ENCODE measurements around the gene SYT1. TPM values are rescaled to one million over a fixed set of nuclear protein-coding genes. Genes with fewer than 3 reads are reported as not detected.
"Not testable (repeated sequence)": the region's sequence is repeated elsewhere in the genome, so short reads cannot be mapped to it uniquely, and the experiment has no call there.

Gene SYT1
- total RNA-seq, 1 donor from 2014 or later: 0.30 TPM

DNA sequence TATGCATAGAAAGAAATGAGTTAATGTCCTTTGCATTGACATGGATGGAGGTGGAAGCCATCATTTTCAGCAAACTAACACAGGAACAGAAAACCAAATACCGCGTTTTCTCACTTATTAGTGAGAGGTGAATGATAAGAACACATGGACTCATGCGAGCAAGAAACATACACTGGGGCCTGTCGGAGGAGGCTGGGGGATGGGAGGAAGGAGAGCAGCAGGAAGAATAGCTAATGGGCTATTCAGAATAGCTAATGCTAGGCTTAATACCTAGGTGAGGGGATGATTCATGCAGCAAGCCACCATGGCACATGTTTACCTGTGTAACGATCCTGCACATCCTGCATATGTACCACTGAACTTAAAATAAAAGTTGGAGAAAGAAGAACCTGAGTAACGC, 29.1 kb upstream of the SYT1 start:
- Histone ChIP-seq H3K27ac (replicated peaks) (no peak overlapping the region), H3K27me3 (ENCODE audit: low read depth) (no peaks in the 10 kb centered on the region), H3K4me3 (no peak overlapping the region), H3K9me3 (replicated peaks) (no peaks in the 10 kb centered on the region), H3K36me3 (no peaks in the 10 kb centered on the region), H3K4me1 (no peaks in the 10 kb centered on the region)
- no peak for DNase-seq
- intact Hi-C loops (cut with micrococcal nuclease): no loop called here
- TF ChIP-seq, protein P1, sequence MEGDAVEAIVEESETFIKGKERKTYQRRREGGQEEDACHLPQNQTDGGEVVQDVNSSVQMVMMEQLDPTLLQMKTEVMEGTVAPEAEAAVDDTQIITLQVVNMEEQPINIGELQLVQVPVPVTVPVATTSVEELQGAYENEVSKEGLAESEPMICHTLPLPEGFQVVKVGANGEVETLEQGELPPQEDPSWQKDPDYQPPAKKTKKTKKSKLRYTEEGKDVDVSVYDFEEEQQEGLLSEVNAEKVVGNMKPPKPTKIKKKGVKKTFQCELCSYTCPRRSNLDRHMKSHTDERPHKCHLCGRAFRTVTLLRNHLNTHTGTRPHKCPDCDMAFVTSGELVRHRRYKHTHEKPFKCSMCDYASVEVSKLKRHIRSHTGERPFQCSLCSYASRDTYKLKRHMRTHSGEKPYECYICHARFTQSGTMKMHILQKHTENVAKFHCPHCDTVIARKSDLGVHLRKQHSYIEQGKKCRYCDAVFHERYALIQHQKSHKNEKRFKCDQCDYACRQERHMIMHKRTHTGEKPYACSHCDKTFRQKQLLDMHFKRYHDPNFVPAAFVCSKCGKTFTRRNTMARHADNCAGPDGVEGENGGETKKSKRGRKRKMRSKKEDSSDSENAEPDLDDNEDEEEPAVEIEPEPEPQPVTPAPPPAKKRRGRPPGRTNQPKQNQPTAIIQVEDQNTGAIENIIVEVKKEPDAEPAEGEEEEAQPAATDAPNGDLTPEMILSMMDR (IDR thresholded peaks at IDR 0.05; ENCODE audit: borderline replicate concordance): no peak

DNA sequence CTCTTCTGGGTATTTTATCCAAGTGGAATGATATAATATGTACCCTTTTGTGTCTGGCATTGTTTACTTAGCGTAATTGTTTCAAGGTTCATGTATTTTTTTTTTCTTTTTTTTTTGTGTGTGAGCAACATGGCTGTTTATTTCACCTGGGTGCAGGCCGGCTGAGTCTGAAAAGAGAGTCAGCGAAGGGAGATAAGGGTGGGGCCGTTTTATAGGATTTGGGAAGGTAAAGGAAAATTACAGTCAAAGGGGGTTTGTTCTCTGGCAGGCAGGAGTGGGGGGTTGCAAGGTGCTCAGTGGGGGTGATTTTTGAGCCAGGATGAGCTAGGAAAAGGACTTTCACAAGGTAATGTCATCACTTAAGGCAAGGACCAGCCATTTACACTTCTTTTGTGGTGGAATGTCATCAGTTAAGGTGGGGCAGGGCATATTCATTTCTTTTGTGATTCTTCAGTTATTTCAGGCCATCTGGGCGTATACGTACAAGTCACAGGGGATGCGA, 24.0 kb upstream of the SYT1 start:
- DNase-seq; H3K36me3 ChIP-seq; H3K27me3 ChIP-seq (ENCODE audit: low read depth); H3K4me1 ChIP-seq; H3K4me3 ChIP-seq; intact Hi-C loops (cut with micrococcal nuclease); H3K27ac ChIP-seq (replicated peaks): not testable (repeated sequence)
- peaks cover 16% of the 10 kb centered on the region for H3K9me3 ChIP-seq (replicated peaks)

DNA sequence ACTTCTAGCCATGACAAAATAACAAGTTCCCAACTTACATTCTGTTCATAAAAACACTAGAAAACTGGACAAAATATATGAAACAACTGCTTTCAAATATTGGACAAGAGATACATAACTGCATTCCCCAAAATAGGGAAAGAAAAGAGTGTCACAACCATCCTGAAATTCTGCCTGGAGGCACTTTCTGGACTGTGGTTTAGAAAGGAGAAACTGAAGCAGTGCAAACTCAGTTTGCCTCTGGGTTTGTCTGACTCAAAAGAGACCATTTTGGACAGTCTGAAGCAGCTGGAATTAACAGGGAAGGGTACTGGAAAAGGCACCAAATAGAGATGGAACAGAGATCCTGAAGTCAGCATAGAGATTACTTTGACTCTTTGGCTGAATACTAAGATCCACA, 11.3 kb upstream of the SYT1 start:
- TF ChIP-seq, protein P1 (IDR thresholded peaks at IDR 0.05; ENCODE audit: borderline replicate concordance): no peak
- Histone ChIP-seq H3K4me3 (no peak overlapping the region), H3K27ac (replicated peaks) (no peak overlapping the region), H3K9me3 (replicated peaks) (peaks cover 29% of the 10 kb centered on the region), H3K36me3 (no peaks in the 10 kb centered on the region), H3K27me3 (ENCODE audit: low read depth) (no peaks in the 10 kb centered on the region), H3K4me1 (no peaks in the 10 kb centered on the region)
- no peak for DNase-seq
- intact Hi-C loops (cut with micrococcal nuclease): no loop called here

DNA sequence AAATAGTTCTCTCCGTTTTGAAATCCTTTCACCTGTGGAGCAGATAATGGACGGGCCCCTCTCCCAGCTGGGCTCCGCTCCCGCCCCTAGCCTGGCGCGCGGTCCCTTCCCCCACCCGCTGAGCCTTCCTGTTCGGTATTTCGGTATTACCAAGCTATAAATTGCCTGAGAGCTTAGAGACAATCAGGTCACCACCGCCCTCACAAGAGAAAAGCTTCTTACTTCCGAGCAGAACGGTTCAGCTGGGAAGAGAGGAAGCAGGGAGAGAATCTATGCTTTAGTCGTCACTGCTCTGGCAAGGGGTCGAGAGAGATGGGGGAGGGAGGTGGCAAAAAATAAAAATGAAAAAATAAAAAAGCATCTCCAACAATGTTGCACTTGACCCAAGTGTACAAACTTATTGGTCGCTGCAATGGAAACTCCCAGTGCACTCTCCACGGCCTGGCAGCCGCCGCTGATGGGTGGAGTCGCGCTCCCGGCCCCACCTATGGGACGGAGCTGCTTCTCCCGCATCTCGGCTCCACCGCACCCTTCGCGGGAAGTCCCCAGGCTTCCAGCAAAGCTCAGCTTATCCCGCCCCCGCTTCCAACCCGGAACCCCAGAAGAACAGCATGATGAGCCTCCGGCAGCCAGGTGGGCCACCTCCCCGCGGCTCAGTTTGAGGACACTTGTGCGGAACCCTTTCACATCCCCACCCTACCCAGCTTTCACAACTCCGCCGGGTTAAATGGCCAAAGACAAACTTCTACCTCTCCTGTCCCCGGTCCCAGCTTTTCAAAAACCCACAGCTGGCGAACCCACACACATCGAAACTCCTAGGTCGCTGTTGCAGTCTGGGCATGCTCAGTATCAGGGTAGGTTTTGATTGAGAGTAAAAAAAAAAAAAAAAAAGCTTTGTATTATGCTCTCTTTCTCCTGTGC, 832 bp upstream of the SYT1 start:
- Histone ChIP-seq H3K9me3 (replicated peaks) (no peaks in the 10 kb centered on the region), H3K27ac (replicated peaks) (no peak overlapping the region), H3K4me1 (peaks cover 18% of the 10 kb centered on the region), H3K4me3 (peak overlapping the region; percentile 59), H3K27me3 (ENCODE audit: low read depth) (peaks cover 66% of the 10 kb centered on the region), H3K36me3 (no peaks in the 10 kb centered on the region)
- peak; percentile 14 for DNase-seq
- intact Hi-C loops (cut with micrococcal nuclease): no loop called here
- TF ChIP-seq, protein P1 (IDR thresholded peaks at IDR 0.05; ENCODE audit: borderline replicate concordance): no peak

DNA sequence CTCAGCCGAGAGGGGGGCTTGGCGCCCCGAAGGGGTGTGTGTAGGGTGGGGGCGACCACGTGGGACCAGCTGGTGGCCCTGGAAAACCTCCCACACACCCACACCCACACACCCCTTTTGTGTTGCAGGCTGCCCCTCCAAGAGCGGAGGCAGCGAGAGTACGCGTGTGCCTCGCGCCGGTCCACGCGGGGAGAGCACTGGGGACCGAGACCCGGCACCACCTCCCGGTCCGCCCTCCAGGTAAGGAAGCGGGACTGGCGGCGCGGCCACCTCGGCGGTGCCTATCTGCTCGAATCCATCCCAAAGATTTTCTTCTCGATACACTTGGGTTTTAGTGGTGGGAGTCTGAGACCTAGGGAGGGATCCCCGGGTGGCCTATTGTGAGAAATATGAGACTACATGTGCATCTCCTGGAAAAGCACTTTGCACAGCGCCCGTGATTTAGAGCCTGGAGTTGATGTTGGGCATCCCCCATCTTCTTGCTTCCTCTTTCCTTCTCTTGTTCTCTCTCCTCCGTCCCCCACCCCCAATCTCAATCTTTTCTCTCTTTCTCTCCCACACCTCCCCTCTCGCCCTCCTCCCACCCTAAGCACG, 393 bp downstream of the SYT1 start:
- H3K36me3 ChIP-seq: no peaks in the 10 kb centered on the region
- H3K27ac ChIP-seq (replicated peaks): no peak overlapping the region
- peak overlapping the region; percentile 59 for H3K4me3 ChIP-seq
- DNase-seq: no peak
- TF ChIP-seq, protein P1 (IDR thresholded peaks at IDR 0.05; ENCODE audit: borderline replicate concordance): no peak
- H3K27me3 ChIP-seq (ENCODE audit: low read depth): peaks cover 66% of the 10 kb centered on the region
- peaks cover 18% of the 10 kb centered on the region for H3K4me1 ChIP-seq
- intact Hi-C loops (cut with micrococcal nuclease): no loop called here
- no peaks in the 10 kb centered on the region for H3K9me3 ChIP-seq (replicated peaks)

DNA sequence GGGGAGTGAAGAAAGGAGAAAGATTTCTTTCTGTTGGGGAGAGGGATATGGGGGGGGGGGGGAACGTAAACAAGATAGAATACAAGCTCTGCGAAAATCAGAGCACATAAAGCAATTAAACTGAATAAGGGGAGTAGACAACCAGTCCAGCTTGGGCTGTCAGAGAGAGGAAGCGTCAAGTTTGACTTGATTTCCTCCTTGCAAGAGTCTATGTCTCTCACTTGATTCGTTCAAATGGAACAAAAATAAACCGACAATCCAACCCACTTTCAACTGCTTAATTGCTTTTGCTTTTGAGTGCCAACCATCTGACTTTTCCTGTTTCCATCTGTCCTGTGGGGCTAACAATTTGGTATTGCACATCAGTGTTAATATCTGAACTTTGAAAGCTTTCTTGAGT, 942 bp downstream of the SYT1 start:
- no peak for DNase-seq
- H3K4me3 ChIP-seq: no peak overlapping the region
- TF ChIP-seq, protein P1 (IDR thresholded peaks at IDR 0.05; ENCODE audit: borderline replicate concordance): no peak
- intact Hi-C loops (cut with micrococcal nuclease): no loop called here
- peaks cover 18% of the 10 kb centered on the region for H3K4me1 ChIP-seq
- H3K36me3 ChIP-seq: no peaks in the 10 kb centered on the region
- H3K9me3 ChIP-seq (replicated peaks): no peaks in the 10 kb centered on the region
- H3K27ac ChIP-seq (replicated peaks): no peak overlapping the region
- peaks cover 66% of the 10 kb centered on the region for H3K27me3 ChIP-seq (ENCODE audit: low read depth)

Data from left ventricle myocardium inferior (tissue), 1 donor.